HG02973 (cell line): ENCODE data around the gene CDC14B.
"Not testable (repeated sequence)": the region's sequence is repeated elsewhere in the genome, so short reads cannot be mapped to it uniquely, and the experiment has no call there.

Experiments
- ATAC-seq: cut with Tn5 transposase; IDR thresholded peaks from one replicate; pipeline ENCODE4 v1.9.1; 2021; ENCODE audit warnings: moderate library complexity; ENCODE audit not compliant: unreplicated experiment

Gene CDC14B

DNA sequence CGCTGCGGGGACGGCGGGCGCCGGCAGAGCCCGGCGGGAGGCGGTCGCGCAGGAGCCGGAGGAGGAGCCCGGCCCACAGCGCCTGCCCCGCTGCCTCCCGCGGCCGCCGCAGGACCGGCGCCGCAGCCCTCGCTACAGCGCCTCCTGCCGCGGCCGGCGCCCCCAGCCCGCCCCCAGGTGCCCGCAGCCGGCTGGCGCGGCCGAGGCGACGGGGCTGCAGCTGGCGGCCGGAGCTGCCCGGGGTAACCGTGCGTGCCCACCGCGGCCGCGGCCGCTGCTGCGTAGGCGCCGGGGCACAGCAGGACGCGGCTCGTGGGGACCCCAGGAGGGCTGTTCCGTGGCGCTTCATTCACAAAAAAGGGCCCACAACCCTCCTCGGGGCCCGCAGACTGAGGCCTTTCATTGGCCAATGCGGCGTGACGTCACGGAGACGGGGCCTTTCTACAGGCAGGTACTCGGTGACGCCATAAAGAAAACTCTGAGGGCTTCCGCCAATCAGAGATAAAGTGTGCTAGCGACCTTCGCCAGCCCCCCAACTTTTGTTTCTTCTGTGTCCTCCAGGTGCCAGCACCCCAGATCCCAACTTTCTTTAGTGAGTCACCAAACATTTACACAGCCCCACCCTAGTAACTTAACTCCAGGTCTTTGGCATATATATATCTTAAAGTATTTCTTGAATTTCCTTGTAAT is at the start of gene CDC14B:
Gene CDC14B (minus strand): TSS at position 353 of the 690 bp plus-strand sequence. CDS start 465 bp downstream, outside the sequence.
- ATAC-seq: peak; percentile 51

GRCh38 chr9:96668868-96669534 is 49.4 kb upstream of the CDC14B start:
- ATAC-seq: no peak

DNA sequence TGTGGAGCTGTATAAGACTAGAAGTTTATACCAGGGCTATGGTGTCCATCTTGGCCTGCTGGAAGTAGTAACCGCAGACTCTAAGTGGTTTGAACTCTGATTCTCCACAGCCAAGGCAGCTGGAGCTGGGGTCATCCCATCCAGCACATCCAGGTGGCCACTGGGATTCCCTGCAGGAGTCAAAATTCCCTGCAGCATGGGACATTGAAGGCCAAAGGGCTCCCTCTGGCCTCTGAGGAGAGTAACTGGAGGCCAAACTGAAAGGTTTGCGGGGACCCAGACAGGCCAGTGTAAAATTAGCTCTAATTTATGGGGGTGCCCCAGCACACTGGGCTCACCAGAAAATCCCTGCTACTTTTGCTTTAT is 47.7 kb upstream of the CDC14B start:
- ATAC-seq: no peak

DNA sequence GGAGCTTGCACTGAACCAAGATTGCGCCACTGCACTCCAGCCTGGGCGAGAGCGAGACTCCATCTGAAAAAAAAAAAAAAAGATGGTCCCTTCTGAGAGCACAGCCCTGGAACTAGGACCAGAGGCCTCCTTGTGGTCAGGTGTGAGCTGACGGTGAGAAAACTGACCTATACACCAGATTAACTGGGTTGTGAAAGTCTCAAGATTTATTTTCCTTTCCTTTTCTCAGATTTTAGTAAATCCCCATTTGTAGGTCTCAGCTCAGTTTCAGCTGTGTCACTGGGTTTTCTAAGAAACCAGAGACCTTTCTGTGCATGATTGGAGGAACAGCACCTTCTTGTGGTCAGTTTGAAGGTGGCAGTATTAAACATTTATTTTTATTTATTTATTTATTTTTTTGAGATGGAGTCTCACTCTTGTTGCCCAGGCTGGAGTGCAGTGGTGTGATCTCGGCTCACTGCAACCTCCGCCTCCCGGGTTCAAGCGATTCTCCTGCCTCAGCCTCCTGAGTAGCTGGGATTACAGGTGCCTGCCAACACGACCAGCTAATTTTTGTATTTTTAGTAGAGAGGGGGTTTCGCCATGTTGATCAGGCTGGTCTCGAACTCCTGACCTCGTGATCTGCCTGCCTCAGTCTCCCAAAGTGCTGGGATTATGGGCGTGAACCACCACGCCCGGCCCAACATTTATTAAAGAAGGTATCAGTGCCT is 47.2 kb upstream of the CDC14B start:
- ATAC-seq: peak; percentile 63

DNA sequence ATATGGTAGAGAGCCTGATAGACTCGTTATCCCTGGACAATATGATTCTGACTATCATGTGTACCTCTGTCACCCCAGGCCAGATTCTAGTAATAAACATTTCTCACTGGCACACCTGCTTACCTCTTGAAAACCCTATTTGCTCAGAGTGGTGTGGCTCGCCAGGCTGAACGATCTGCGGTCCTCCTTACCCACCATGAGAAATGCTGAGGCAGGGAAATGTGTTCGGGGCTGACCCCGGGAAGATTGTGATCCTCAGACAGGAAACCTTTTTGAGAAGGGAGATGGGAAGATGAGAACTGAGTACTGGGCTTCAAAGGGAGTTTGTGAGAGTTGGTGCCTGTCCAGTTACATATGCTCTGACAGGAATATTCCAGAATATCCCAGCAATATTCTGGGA is 46.1 kb upstream of the CDC14B start:
- ATAC-seq: no peak

DNA sequence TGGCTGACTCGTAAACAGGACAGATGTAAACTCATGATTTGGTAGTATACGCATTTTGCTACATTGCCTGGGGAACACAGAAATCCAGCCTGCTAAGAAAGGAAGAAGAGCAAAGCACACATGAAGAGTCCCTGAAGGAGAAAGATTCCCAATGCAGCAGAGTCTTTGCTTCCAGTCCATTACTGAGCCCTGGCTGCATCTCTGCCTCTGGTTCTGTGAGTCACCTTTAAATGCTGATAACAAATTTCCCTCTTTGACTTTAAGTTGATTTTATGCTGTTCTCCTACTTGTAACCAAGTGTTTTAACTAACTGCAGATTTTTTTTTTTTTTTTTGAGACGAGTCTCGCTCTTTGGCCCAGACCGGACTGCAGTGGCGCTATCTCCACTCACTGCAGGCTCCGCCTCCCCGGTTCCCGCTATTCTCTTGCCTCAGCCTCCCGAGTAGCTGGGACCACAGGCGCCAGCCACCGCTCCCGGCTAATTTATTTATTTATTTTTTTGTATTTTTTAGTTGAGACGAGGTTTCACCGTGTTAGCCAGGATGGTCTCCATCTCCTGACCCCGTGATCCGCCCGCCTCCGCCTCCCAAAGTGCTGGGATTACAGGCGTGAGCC is 44.0 kb upstream of the CDC14B start:
- ATAC-seq: no peak

DNA sequence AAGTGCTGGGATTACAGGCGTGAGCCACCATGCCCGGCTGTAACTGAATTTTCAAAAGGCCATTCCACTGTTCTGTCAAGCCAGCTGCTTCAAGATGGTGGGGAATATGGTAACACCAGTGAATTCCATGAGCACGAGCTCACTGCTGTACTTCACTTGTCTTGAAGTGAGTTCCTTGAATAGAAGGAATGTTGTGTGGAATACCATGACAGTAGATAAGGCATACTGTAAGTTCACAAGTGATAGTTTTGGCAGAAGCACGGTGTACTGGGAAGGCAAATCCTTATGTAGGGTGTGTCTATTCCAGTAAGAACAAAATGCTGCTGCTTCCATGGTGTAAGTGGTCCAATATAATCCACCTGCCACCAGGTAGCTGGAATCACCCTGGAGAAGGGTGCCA is 42.1 kb upstream of the CDC14B start:
- ATAC-seq: no peak

DNA sequence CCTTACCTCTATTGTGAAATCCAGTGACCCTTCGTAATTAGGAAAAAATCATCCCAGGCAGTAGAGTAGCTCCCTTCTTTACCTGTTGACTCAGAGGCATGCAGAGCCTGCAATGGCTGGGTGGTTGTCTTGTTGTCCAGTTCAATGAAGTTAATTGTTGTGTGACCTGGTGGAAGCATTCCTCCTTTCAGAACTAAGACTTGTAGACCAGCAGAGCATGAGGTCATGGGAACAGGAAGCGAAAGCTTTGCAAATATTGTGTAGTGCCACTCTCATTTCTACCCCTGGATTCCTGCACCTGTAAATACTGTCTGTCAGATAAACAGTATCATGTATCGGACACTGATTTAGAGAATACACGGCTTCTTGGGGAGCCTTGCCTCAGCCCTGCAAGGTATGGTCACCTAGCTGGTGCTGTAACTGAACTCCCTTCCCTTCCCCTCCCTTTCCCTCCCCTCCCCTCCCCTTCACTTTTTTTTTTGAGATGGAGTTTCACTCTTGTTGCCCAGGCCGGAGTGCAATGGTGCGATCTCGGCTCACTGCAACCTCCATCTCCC is 41.1 kb upstream of the CDC14B start:
- ATAC-seq: no peak

DNA sequence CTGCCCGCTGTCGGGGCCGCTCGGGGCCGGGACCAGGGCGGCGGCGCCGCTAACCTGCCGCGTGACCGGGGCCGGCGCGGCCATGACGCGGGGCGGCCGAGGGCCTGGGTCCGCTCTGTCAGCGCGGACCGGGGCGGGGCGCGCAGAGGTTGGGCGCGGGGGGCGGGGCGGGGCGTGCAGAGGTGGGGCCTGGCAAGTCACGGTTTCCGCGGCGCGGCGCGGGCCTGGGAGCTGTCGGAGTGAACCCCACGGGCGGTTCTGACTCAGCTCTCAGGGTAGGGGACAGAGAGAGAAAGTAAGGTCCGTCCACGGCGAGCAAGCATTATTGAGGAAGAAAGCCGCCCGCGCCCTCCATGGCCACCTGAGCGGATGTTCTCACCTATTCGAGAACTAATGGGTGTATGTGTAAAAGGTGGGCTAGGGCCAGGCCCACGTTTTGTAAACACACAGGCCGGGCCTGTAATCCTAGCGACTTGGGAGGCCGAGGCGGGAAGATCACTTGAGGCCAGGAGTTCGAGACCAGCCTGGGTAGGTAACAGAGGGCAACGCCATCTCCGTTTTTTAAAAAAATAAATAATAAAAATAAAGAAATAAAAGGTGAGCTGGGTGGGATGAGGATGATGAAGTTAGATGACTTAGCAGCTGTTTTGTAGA is 35.7 kb upstream of the CDC14B start, which contains the start of gene PRXL2C:
Gene PRXL2C (minus strand): TSS at position 120 of the 654 bp plus-strand sequence. CDS start 36 bp downstream, at position 84.
- peak; percentile 53 for ATAC-seq

- peak; percentile 29 for ATAC-seq
These were observed 35.0 kb upstream of the CDC14B start for GRCh38 chr9:96654450-96655197.

GRCh38 chr9:96651626-96652025 is 32.0 kb upstream of the CDC14B start:
- ATAC-seq: no peak

GRCh38 chr9:96649620-96650324 is 30.1 kb upstream of the CDC14B start:
- ATAC-seq: no peak

DNA sequence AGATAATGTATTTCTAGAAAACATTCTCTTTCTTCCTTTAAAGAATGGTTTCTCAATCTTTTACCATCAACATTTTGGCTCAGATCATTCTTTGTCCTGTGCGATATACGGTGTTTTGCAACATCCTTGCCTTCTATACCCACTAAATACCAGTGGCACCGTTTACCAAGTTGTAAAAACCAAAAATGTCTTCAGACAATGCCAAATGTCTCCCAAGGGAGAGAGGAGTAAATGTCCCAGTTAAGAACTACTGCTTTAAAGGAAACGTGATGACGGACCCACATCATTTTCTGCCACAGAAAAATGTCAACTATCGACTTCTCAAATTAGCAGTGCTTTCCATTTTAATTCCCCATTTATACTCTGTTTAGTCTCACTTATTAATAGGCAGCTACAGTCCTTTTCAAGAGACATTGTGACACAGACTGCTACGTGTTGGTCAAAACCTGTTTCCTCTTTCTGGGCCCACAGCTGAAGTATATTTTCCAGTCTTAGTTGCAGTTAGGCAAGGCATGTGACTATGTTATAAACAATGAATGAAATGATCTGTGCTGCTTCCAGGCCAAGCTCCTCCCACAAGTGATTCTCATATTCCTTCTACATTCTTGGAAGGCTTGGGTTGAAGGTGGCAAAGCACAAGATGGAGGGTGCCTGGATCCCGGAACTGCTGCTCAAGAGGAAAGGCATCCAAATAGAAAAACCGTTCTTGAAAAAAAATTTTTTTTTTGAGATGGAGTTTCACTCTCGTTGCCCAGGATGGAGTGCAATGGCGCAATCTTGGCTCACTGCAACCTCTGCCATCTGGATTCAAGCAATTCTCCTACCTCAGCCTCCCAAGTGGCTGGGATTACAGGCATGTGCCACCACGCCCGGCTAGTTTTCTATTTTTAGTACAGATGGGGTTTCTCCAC is 26.7 kb upstream of the CDC14B start:
- ATAC-seq: no peak

DNA sequence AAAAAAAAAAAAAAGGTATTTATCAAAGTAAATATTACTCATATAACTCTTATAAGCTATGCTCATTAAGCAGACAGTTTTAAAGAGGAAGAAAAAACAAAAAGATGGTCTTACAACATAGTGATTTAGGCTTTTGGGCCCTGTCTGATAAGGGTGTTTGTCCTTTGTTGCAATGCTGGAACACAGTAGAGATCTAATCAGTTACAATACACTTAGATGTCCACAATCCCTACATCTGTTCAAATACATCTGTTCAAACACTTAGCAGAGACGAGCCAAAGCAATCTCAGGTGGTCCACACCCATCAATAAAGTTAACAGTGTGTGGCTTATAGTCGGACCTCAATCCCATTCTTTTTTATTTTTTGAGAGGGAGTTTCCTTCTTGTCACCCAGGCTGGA is 24.5 kb upstream of the CDC14B start:
- ATAC-seq: no peak

DNA sequence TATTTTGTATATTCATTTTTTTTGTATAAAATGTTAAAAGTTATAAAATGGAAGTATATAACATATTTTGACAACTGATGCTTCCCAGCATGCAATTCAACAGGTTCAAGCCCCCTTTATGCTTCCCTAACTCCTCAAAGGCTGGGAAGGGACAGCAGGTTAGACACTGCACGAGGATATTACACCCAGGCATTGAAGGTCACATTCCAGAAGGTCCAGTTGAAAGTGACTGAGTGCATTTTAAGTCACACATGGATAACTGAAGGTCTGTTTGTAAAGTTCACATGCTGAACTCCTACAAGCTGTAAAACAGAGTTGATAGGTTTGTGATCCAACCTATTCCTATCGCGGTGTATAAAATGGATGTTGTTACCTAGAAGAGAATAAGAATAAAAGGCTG is 21.9 kb upstream of the CDC14B start:
- no peak for ATAC-seq

GRCh38 chr9:96638606-96639364 is 19.1 kb upstream of the CDC14B start:
- no peak for ATAC-seq

- no peak for ATAC-seq
These were observed 16.7 kb upstream of the CDC14B start for GRCh38 chr9:96636368-96636767.

DNA sequence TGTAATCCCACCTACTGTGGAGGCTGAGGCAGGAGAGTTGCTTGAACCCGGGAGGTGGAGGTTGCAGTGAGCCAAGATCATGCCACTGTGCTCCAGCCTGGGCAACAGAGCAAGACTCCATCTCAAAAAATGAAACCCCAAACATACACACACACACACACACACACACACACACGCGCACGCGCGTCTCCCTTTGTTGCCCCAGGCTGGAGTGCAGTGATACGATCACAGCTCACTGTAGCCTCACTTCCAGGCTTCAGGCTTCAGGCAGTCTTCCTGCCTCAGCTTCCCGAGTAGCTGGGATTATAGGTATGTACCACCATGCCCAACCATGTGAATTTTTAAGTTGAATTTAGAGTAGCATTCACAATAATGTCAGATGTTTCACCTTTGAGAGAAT is 13.9 kb upstream of the CDC14B start:
- not testable (repeated sequence) for ATAC-seq
